KMS-11 (cell line): ENCODE data around the gene MACROH2A1.

Experiments used
- H2AFZ ChIP-seq: fragments of 200-600 bp; sonication (generic); 2 replicates; pipeline ENCODE4 v1.6.1; 2016; ENCODE audit warnings: antibody characterized with exemption, mixed run types, low read depth
- H3K27ac ChIP-seq: fragments of 200-600 bp; sonication (generic); 2 replicates; pipeline ENCODE4 v1.6.1; 2016; ENCODE audit warnings: mild to moderate bottlenecking, mixed run types
- H3K27me3 ChIP-seq: fragments of 200-600 bp; sonication (generic); 2 replicates; pipeline ENCODE4 v1.6.1; 2017; ENCODE audit warnings: mild to moderate bottlenecking, low read depth, mixed run types, moderate library complexity; ENCODE audit not compliant: insufficient read depth
- H3K36me3 ChIP-seq: fragments of 200-600 bp; sonication (generic); 2 replicates; pipeline ENCODE4 v1.6.1; 2017; ENCODE audit warnings: mild to moderate bottlenecking, mixed run types; ENCODE audit not compliant: insufficient read depth
- H3K4me1 ChIP-seq: fragments of 200-600 bp; sonication (generic); 2 replicates; pipeline ENCODE4 v1.6.1; 2016; ENCODE audit warnings: mild to moderate bottlenecking, low read depth, mixed run types; ENCODE audit not compliant: poor library complexity, severe bottlenecking
- H3K4me2 ChIP-seq: fragments of 200-600 bp; sonication (generic); 2 replicates; pipeline ENCODE4 v1.7.0; 2016; ENCODE audit warnings: mild to moderate bottlenecking, mixed run types
- H3K4me3 ChIP-seq: fragments of 200-600 bp; sonication (generic); IDR thresholded peaks from 2 replicates; pipeline ENCODE4 v1.6.1; 2017; ENCODE audit warnings: low read depth, low read length, mixed read lengths; ENCODE audit not compliant: insufficient read depth
- H3K79me2 ChIP-seq: fragments of 200-600 bp; sonication (generic); 2 replicates; pipeline ENCODE4 v1.6.1; 2016; ENCODE audit warnings: low read depth, mixed run types; ENCODE audit not compliant: insufficient read depth
- H3K9ac ChIP-seq: fragments of 200-600 bp; sonication (generic); 2 replicates; pipeline ENCODE4 v1.6.1; 2016; ENCODE audit warnings: mild to moderate bottlenecking, mixed run types
- H4K20me1 ChIP-seq: fragments of 200-600 bp; sonication (generic); 2 replicates; pipeline ENCODE4 v1.6.1; 2016; ENCODE audit warnings: mild to moderate bottlenecking, mixed run types; ENCODE audit not compliant: insufficient read depth
- TF ChIP-seq, protein P1 (sequence below): fragments of 200-600 bp; sonication (generic); conservative IDR thresholded peaks from 2 replicates; pipeline ENCODE4 v1.6.1; 2017; ENCODE audit warnings: low read depth, mild to moderate bottlenecking, antibody characterized with exemption, low read length, moderate library complexity, mixed read lengths

Gene MACROH2A1

GRCh38 chr5:135428586-135428985, 29.6 kb upstream of the MACROH2A1 start:
- Histone ChIP-seq H4K20me1 (no peaks in the 10 kb centered on the region), H3K27ac (no peak overlapping the region), H3K9ac (no peak overlapping the region), H2AFZ (no peak overlapping the region), H3K36me3 (no peaks in the 10 kb centered on the region), H3K79me2 (no peaks in the 10 kb centered on the region), H3K27me3 (no peaks in the 10 kb centered on the region), H3K4me2 (no peak overlapping the region), H3K4me3 (no peak overlapping the region), H3K4me1 (no peaks in the 10 kb centered on the region)
- TF ChIP-seq, protein P1, sequence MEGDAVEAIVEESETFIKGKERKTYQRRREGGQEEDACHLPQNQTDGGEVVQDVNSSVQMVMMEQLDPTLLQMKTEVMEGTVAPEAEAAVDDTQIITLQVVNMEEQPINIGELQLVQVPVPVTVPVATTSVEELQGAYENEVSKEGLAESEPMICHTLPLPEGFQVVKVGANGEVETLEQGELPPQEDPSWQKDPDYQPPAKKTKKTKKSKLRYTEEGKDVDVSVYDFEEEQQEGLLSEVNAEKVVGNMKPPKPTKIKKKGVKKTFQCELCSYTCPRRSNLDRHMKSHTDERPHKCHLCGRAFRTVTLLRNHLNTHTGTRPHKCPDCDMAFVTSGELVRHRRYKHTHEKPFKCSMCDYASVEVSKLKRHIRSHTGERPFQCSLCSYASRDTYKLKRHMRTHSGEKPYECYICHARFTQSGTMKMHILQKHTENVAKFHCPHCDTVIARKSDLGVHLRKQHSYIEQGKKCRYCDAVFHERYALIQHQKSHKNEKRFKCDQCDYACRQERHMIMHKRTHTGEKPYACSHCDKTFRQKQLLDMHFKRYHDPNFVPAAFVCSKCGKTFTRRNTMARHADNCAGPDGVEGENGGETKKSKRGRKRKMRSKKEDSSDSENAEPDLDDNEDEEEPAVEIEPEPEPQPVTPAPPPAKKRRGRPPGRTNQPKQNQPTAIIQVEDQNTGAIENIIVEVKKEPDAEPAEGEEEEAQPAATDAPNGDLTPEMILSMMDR = no peak

GRCh38 chr5:135426102-135427082, 27.4 kb upstream of the MACROH2A1 start:
- no peaks in the 10 kb centered on the region for H3K36me3 ChIP-seq
- no peaks in the 10 kb centered on the region for H3K79me2 ChIP-seq
- TF ChIP-seq, protein P1 = peak; percentile 74
- H3K27me3 ChIP-seq = no peaks in the 10 kb centered on the region
- no peaks in the 10 kb centered on the region for H4K20me1 ChIP-seq
- no peaks in the 10 kb centered on the region for H3K4me1 ChIP-seq
- H3K4me2 ChIP-seq = no peak overlapping the region
- H2AFZ ChIP-seq = no peak overlapping the region
- H3K27ac ChIP-seq = no peak overlapping the region
- H3K4me3 ChIP-seq = no peak overlapping the region
- no peak overlapping the region for H3K9ac ChIP-seq

- Histone ChIP-seq H4K20me1 (no peaks in the 10 kb centered on the region), H3K27ac (no peak overlapping the region), H3K4me3 (no peak overlapping the region), H3K4me2 (no peak overlapping the region), H3K27me3 (no peaks in the 10 kb centered on the region), H3K36me3 (no peaks in the 10 kb centered on the region), H3K79me2 (no peaks in the 10 kb centered on the region), H3K4me1 (no peaks in the 10 kb centered on the region), H2AFZ (no peak overlapping the region), H3K9ac (no peak overlapping the region)
- TF ChIP-seq, protein P1 = no peak
These were observed 26.6 kb upstream of the MACROH2A1 start for GRCh38 chr5:135425641-135426040.

GRCh38 chr5:135423846-135424168, 24.8 kb upstream of the MACROH2A1 start:
- TF ChIP-seq, protein P1 = no peak
- Histone ChIP-seq H3K27ac (no peak overlapping the region), H3K27me3 (no peaks in the 10 kb centered on the region), H4K20me1 (no peaks in the 10 kb centered on the region), H3K79me2 (no peaks in the 10 kb centered on the region), H3K36me3 (no peaks in the 10 kb centered on the region), H3K4me1 (no peaks in the 10 kb centered on the region), H2AFZ (no peak overlapping the region), H3K4me3 (no peak overlapping the region), H3K4me2 (no peak overlapping the region), H3K9ac (no peak overlapping the region)
